ENCODE measurements around the gene TMEM54. TPM values are rescaled to one million over a fixed set of nuclear protein-coding genes. Genes with fewer than 3 reads are reported as not detected.

TMEM54 gene
- total RNA-seq, 4 donors from 2014 or later, result 32.6 to 158 (median 101) TPM

DNA sequence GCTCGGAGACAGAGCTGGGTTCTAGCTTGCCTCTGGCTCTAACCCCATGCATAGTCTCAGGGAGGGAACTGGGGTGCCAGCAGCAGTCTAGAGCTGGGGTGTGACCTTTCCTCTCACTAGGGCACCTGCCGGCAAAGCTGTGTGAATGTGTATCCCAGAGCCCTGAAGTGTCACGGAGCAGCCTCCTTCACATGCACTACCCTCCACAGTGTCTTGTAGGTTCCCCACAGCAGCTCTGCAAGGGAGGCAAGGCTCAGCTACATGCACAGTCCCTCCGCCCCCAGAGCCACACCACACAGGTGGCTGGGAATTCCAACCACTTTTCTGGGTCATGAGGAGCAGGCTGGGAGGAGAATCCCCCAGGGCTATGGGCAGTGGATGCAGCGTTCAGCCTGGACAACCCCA lies 22.6 kb downstream of the TMEM54 start:
- TF ChIP-seq, protein P1, sequence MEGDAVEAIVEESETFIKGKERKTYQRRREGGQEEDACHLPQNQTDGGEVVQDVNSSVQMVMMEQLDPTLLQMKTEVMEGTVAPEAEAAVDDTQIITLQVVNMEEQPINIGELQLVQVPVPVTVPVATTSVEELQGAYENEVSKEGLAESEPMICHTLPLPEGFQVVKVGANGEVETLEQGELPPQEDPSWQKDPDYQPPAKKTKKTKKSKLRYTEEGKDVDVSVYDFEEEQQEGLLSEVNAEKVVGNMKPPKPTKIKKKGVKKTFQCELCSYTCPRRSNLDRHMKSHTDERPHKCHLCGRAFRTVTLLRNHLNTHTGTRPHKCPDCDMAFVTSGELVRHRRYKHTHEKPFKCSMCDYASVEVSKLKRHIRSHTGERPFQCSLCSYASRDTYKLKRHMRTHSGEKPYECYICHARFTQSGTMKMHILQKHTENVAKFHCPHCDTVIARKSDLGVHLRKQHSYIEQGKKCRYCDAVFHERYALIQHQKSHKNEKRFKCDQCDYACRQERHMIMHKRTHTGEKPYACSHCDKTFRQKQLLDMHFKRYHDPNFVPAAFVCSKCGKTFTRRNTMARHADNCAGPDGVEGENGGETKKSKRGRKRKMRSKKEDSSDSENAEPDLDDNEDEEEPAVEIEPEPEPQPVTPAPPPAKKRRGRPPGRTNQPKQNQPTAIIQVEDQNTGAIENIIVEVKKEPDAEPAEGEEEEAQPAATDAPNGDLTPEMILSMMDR (IDR thresholded peaks at IDR 0.05), result no peak
- TF ChIP-seq POLR2A (IDR thresholded peaks at IDR 0.05), result no peak

DNA sequence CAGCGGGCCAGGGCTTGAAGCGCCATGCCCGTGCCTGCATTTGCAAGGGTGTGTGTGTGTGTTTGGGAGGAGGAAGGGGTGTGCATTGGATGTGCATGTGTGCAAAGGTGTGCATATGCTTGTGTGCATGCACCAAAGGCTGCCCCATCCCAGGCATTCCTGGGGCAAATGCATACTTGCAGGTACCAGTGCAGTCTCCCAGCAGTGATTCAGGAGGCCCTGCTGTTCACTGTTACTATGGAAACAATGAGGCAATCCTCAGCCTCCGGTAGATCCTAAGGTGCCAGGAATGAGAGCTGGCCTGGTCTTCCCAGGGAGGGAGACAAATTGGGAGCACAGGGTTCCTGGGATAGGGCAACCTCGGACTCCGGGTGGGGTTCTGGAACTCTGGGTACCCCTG lies 23.0 kb downstream of the TMEM54 start:
- DNase-seq, result no peak
- 60 to 69% methylated on average over 4 to 6 of the region's 6 CpGs for WGBS, 2 donors

More for the DNA sequence above, 22.6 kb downstream of the TMEM54 start:
- Histone ChIP-seq H3K27ac (no peak overlapping the region), H3K4me1 (peaks cover 0 to 12% of the 10 kb centered on the region in 2 donors), H3K4me3 (replicated peaks in 1 of 3) (no peak overlapping the region), H3K27me3 (no peaks in the 10 kb centered on the region), H3K9me3 (no peaks in the 10 kb centered on the region), H3K36me3 (no peaks in the 10 kb centered on the region)
- 82 to 91% methylated on average over 5 of the region's 5 CpGs for WGBS, 2 donors
- intact Hi-C loops (cut with DNase I), result loop anchor here (10.0 kb wide), 2 partner anchors 364 to 474 kb away; no protein-coding TSS in a partner anchor
- no peak for DNase-seq

DNA sequence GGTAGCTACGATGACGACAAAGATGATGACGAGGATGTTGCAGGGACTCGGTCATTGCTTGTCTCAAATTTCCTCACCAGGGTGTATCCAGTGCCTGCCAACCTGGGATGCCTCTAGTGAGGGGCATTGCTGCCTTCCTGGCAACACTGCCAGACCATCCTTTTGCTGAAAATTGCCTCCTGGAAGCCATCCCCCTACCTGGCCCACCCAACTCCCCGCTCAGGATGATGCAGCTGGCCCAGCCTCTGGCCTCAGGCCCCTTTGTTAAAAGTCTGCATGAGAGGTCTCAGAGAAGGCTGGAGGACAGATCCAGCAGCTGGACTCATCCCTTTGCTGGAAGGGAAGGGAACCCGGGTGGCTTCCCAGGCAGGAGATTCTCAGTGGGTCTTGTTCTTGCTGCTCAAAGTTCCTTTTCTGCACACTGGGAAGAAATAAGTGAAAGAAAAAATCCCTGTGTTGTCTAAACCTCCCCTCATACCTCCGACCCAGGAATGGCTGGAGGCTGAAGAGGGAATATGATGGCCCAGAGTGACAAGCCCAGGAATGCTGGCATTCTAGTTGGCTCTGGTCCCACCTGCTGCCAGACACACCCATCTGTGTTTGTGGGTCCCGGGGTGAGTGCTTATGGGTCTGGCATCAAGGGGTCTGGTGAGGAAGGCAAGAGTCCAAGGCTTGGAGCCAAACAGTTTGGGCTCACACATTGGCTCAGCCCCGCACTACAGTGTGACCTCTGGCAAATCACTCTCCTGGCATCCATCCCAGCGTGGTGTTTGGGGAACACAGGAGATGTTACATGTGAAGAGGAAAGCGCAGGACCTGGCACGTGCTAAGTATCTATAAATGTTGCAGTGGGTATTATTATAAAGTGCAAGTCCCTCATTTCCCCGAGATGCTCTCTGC lies 23.7 kb downstream of the TMEM54 start:
- Histone ChIP-seq H3K27me3 (no peaks in the 10 kb centered on the region), H3K4me1 (peaks cover 0 to 16% of the 10 kb centered on the region in 2 donors), H3K4me3 (replicated peaks in 1 of 3) (no peak overlapping the region), H3K9me3 (no peaks in the 10 kb centered on the region), H3K27ac (no peak overlapping the region), H3K36me3 (no peaks in the 10 kb centered on the region)
- peak; percentile 41 to 48 for DNase-seq
- intact Hi-C loops (cut with DNase I), result loop anchor here (10.0 kb wide), 2 partner anchors 363 to 473 kb away; no protein-coding TSS in a partner anchor
- WGBS, 2 donors, result 69 to 70% methylated on average over 7 to 13 of the region's 13 CpGs
- TF ChIP-seq, protein P1 (IDR thresholded peaks at IDR 0.05), result no peak
- TF ChIP-seq POLR2A (IDR thresholded peaks at IDR 0.05), result no peak

More for the DNA sequence above, 23.0 kb downstream of the TMEM54 start:
- no peak overlapping the region for H3K27ac ChIP-seq
- no peaks in the 10 kb centered on the region for H3K9me3 ChIP-seq
- H3K4me3 ChIP-seq (replicated peaks in 1 of 3), result no peak overlapping the region
- no peaks in the 10 kb centered on the region for H3K27me3 ChIP-seq
- no peaks in the 10 kb centered on the region for H3K36me3 ChIP-seq
- TF ChIP-seq, protein P1 (IDR thresholded peaks at IDR 0.05), result no peak
- TF ChIP-seq POLR2A (IDR thresholded peaks at IDR 0.05), result no peak
- peaks cover 0 to 12% of the 10 kb centered on the region in 2 donors for H3K4me1 ChIP-seq
- intact Hi-C loops (cut with DNase I), result loop anchor here (10.0 kb wide), 2 partner anchors 363 to 473 kb away; no protein-coding TSS in a partner anchor

DNA sequence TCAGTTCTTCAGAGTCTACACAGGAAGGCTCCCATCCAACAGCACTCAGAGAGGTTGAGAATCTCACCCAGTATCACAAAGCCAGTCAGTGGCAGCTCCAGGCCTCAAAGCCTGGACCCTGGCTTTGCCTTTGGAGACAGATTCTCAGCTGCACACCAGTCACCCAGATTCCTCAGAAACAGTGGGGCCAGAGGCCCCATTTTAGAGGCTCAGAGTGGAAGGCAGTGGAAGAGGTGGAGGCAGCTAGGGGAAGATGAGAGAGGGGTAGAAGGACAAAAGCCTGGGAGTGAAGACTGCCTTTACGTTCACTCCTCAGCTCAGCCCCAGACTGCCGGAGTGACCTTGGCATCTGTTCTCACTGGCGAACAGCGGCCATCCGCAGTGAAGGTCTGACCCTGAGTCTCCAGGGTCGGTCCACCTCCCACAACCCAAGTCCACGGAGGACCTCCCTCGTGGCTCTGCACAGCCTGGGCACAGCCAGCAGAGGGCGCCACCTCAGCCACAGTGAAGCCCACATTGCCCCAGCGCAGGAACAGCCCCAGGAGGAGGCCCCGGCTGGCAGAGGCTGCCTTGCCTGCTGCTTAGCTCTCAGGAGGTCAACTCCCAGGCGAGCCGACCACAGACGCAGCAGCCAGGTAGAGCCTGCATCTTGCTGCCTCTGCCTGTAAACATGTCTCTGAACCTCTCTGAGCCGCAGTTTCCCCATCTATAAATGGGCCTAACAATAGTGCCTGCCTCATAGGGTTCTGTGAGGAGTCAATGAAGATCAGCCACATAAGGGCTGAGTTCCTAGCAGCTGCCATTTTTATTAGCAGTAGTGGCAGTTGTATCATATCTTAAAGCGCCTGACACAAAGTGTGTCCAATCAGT lies 24.6 kb downstream of the TMEM54 start:
- no peak overlapping the region for H3K27ac ChIP-seq
- TF ChIP-seq POLR2A (IDR thresholded peaks at IDR 0.05), result no peak
- TF ChIP-seq, protein P1 (IDR thresholded peaks at IDR 0.05), result peak in 5 of 6 experiments; percentile 38 to 84 (median 68)
- WGBS, 2 donors, result 29 to 38% methylated on average over 15 of the region's 16 CpGs
- H3K4me3 ChIP-seq (replicated peaks in 1 of 3), result no peak overlapping the region
- DNase-seq, result peak; percentile 45
- peaks cover 0 to 14% of the 10 kb centered on the region in 2 donors for H3K4me1 ChIP-seq
- H3K9me3 ChIP-seq, result no peaks in the 10 kb centered on the region
- intact Hi-C loops (cut with DNase I), result loop anchor here (10.0 kb wide), 2 partner anchors 362 to 472 kb away; no protein-coding TSS in a partner anchor
- no peaks in the 10 kb centered on the region for H3K27me3 ChIP-seq
- no peaks in the 10 kb centered on the region for H3K36me3 ChIP-seq
